CD4-positive, alpha-beta memory T cell (primary cell): ENCODE measurements around the gene RGS10. TPM values are rescaled to one million over a fixed set of nuclear protein-coding genes. Genes with fewer than 3 reads are reported as not detected.

Source experiments
- CTCF ChIA-PET: fragments of 350-600 bp; sonication (Branson Sonifier 250); formaldehyde crosslinking; loops from one replicate; lab custom pipeline; 2021; ENCODE audit warnings: inconsistent platforms; ENCODE audit not compliant: partially characterized antibody; lab: Charles Lee
- POLR2A ChIA-PET: fragments of 350-600 bp; sonication (Branson Sonifier 250); formaldehyde crosslinking; loops from one replicate; lab custom pipeline; 2021; ENCODE audit not compliant: partially characterized antibody; lab: Charles Lee
- DNase-seq, 5 donors: peaks; one replicate each; pipeline versions ENCODE4 v3.0.0 to v3.0.0-alpha.2; 2020 to 2022; ENCODE audit warnings: mixed read lengths in 1 of 5
- H3K27ac ChIP-seq: one replicate; pipeline ENCODE4 v1.7.0; 2013; ENCODE audit warnings: low read depth, low read length
- H3K27me3 ChIP-seq: 2 replicates; pipeline ENCODE4 v1.7.0; 2013; ENCODE audit warnings: mild to moderate bottlenecking, low read length, moderate library complexity; ENCODE audit not compliant: insufficient read depth
- H3K36me3 ChIP-seq: 2 replicates; pipeline ENCODE4 v1.7.0; 2013; ENCODE audit warnings: mild to moderate bottlenecking, low read length, moderate library complexity; ENCODE audit not compliant: insufficient read depth
- H3K4me1 ChIP-seq: 2 replicates; pipeline ENCODE4 v1.7.0; 2013; ENCODE audit warnings: mild to moderate bottlenecking, low read length, moderate library complexity; ENCODE audit not compliant: insufficient read depth
- H3K4me3 ChIP-seq, 2 donors: one replicate each; pipeline ENCODE4 v1.7.0; 2013; ENCODE audit warnings: low read length in 2 of 2, mild to moderate bottlenecking in 1 of 2
- H3K9me3 ChIP-seq, 2 donors: one replicate each; pipeline ENCODE4 v1.7.0; 2013; ENCODE audit warnings: low read length in 2 of 2, control low read depth in 1 of 2; ENCODE audit not compliant: control insufficient read depth in 1 of 2
- H3K27ac Mint-ChIP-seq, 7 donors: one replicate each; pipeline ENCODE4 v1.8.0; 2020 to 2021; ENCODE audit warnings: mixed read lengths in 7 of 7, mild to moderate bottlenecking in 6 of 7, inconsistent platforms in 3 of 7, moderate library complexity in 3 of 7
- H3K27me3 Mint-ChIP-seq, 2 donors: one replicate each; pipeline ENCODE4 v1.8.0; 2020 to 2021; ENCODE audit warnings: mixed read lengths in 2 of 2
- H3K36me3 Mint-ChIP-seq, 2 donors: one replicate each; pipeline ENCODE4 v1.8.0; 2020 to 2021; ENCODE audit warnings: mixed read lengths in 2 of 2, inconsistent platforms in 1 of 2, mild to moderate bottlenecking in 1 of 2
- H3K4me1 Mint-ChIP-seq, 4 donors: one replicate each; pipeline ENCODE4 v1.8.0; 2020 to 2021; ENCODE audit warnings: mixed read lengths in 4 of 4, mild to moderate bottlenecking in 1 of 4
- H3K4me3 Mint-ChIP-seq, 8 donors: one replicate each; pipeline ENCODE4 v1.8.0; 2020 to 2021; ENCODE audit warnings: mixed read lengths in 8 of 8, mild to moderate bottlenecking in 7 of 8, moderate library complexity in 6 of 8, inconsistent platforms in 3 of 8
- H3K9me3 Mint-ChIP-seq, 8 donors: one replicate each; pipeline ENCODE4 v1.8.0; 2020 to 2021; ENCODE audit warnings: mixed read lengths in 8 of 8, mild to moderate bottlenecking in 5 of 8, inconsistent platforms in 3 of 8, moderate library complexity in 1 of 8
- intact Hi-C: fragments of 100-400 bp; cut with micrococcal nuclease; formaldehyde crosslinking; loops from one replicate; pipeline ENCODE4 v1.15.1; 2023
- polyA plus RNA-seq, 2 donors: library from polyadenylated mRNA; unstranded; fragments of 300-500 nt; fragmentation: Illumina TruSeq; gene quantifications; one replicate each; pipeline ENCODE4 v1.2.3, GENCODE V29; 2021
- total RNA-seq, 2 experiments: library from RNA; stranded (reverse); gene quantifications; one replicate each; pipeline ENCODE4 v1.2.3, GENCODE V29; 2021

The RGS10 gene
- total and polyA plus RNA-seq, 4 experiments from 2014 or later: 115 to 187 (median 137) TPM

DNA sequence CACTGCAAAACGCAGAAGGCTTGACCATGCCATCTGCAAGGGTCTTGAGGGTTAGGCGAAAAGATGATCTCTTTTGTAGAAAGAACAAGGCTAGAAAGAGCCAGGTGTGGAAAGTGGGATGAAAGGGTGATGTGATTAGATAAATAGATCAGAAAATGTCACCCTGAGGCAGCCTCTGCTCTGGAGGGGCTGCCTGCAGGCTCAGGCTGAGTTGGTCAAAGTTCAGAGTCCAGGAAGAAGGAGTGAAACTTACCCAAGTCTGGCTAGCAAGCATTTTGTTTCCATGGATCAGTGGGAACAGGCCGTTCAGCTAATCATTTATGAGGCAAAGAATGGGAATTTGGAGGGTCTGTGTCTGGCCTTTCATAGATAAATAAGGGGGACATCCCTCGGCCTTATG, 79.7 kb downstream of the RGS10 start:
- POLR2A ChIA-PET: no interaction called here
- DNase-seq: no peak
- peaks cover 13% of the 10 kb centered on the region for H3K4me1 ChIP-seq
- H3K27ac ChIP-seq: no peak overlapping the region
- Mint-ChIP-seq H3K4me3 (no peak overlapping the region), H3K36me3 (peaks cover 0 to 4% of the 10 kb centered on the region in 2 donors), H3K4me1 (peaks cover 10 to 32% (median 17%) of the 10 kb centered on the region in 4 donors), H3K27ac (peak overlapping the region in 3 of 7 donors; percentile 6 to 19 (median 10)), H3K9me3 (peaks cover 0 to 12% (median 5%) of the 10 kb centered on the region in 8 donors), H3K27me3 (no peaks in the 10 kb centered on the region)
- H3K36me3 ChIP-seq: no peaks in the 10 kb centered on the region
- CTCF ChIA-PET: no interaction called here
- H3K4me3 ChIP-seq: no peak overlapping the region
- H3K9me3 ChIP-seq: no peaks in the 10 kb centered on the region
- intact Hi-C loops: no loop called here
- H3K27me3 ChIP-seq: no peaks in the 10 kb centered on the region

GRCh38 chr10:119461923-119462322, 80.6 kb downstream of the RGS10 start:
- Mint-ChIP-seq H3K36me3 (peaks cover 2 to 4% of the 10 kb centered on the region in 2 donors), H3K27ac (no peak overlapping the region), H3K27me3 (no peaks in the 10 kb centered on the region), H3K4me3 (no peak overlapping the region), H3K9me3 (peaks cover 0 to 12% (median 5%) of the 10 kb centered on the region in 8 donors), H3K4me1 (peaks cover 9 to 25% (median 16%) of the 10 kb centered on the region in 4 donors)
- no peak overlapping the region for H3K27ac ChIP-seq
- no peaks in the 10 kb centered on the region for H3K27me3 ChIP-seq
- POLR2A ChIA-PET: no interaction called here
- H3K4me1 ChIP-seq: peaks cover 11% of the 10 kb centered on the region
- CTCF ChIA-PET: no interaction called here
- no peaks in the 10 kb centered on the region for H3K9me3 ChIP-seq
- no peak for DNase-seq
- H3K36me3 ChIP-seq: no peaks in the 10 kb centered on the region
- H3K4me3 ChIP-seq: no peak overlapping the region
- intact Hi-C loops: no loop called here

DNA sequence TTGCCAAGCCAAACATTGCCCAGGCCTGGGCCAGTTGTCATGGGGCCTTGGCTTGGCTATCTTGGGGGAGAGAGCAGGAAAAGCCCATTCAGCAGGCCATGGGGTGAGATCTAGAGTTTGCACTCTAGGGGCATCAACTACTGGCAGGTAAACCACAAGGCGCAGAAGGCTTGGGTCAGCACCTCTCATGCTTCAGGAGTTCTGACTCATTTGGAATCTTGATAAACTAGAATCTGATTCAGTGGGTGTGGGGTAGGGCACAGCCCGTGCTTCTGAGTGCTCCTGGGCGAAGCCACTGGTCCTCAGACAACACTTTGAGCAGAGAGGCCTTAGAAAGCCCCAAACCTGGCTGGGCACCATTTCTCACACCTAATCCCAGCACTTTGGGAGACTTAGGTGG, 81.1 kb downstream of the RGS10 start:
- intact Hi-C loops: no loop called here
- ChIA-PET POLR2A (no interaction called here), CTCF (no interaction called here)
- Histone ChIP-seq H3K27me3 (no peaks in the 10 kb centered on the region), H3K4me1 (peaks cover 6% of the 10 kb centered on the region), H3K27ac (no peak overlapping the region), H3K4me3 (no peak overlapping the region), H3K9me3 (no peaks in the 10 kb centered on the region), H3K36me3 (no peaks in the 10 kb centered on the region)
- Mint-ChIP-seq H3K4me3 (no peak overlapping the region), H3K27me3 (no peaks in the 10 kb centered on the region), H3K4me1 (peaks cover 4 to 20% (median 10%) of the 10 kb centered on the region in 4 donors), H3K36me3 (peaks cover 2 to 4% of the 10 kb centered on the region in 2 donors), H3K27ac (peak overlapping the region in 1 of 7 donors; percentile 46), H3K9me3 (peaks cover 0 to 12% (median 5%) of the 10 kb centered on the region in 8 donors)
- DNase-seq: no peak

DNA sequence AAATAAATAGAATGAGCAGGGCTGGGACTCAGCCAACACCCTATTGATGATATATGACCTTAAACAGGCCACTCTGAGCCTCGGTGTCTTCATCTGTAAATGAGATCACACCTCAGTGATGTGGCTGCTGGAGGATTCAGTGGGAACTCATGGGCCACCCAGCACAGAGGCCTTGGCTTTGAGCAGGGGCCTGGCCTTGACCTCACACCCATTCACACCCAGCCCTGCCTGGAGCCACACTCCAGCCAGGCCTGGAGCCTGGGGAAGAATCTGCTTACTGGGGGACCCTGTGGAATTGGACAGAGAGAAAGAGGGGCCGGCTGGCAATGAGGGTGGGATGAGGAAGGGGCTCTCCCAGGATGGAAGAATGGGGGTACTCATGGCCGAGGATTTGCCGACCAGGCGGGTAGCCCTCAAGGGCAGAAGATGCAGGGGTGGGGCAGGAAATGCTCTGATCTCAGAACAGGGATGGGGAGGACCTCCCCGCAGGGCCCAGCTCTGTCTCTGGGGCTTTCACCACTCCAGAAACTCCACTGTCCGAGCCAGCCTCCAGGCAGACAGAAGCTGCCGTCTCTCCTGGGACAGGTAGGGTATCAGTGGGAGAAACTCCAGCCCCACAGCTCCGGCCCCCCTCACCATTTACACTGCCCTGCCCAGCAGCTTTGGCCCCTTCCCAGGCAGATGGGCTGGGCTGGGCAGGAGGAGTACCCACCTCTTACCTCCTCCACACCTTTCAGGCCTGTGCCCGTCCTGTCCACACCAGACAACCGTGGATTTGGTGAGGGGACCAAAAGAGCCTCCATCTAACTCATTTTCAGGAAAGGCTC, 81.9 kb downstream of the RGS10 start:
- Mint-ChIP-seq H3K27me3 (no peaks in the 10 kb centered on the region), H3K27ac (peak overlapping the region in 1 of 7 donors; percentile 69)

GRCh38 chr10:119459681-119460340, 82.7 kb downstream of the RGS10 start:
- POLR2A ChIA-PET: no interaction called here
- H3K9me3 Mint-ChIP-seq: peaks cover 0 to 12% (median 5%) of the 10 kb centered on the region in 8 donors
- H3K27ac Mint-ChIP-seq: no peak overlapping the region

More for the DNA sequence above, 81.9 kb downstream of the RGS10 start:
- DNase-seq: no peak
- CTCF ChIA-PET: interaction anchor here (0.6 kb wide), 1 partner anchor 264 kb away, joined by 3 read pairs; no protein-coding TSS in a partner anchor
- Histone ChIP-seq H3K4me1 (no peaks in the 10 kb centered on the region), H3K27ac (no peak overlapping the region), H3K9me3 (no peaks in the 10 kb centered on the region), H3K27me3 (no peaks in the 10 kb centered on the region), H3K36me3 (no peaks in the 10 kb centered on the region), H3K4me3 (no peak overlapping the region)
- Mint-ChIP-seq H3K4me1 (peaks cover 2 to 12% (median 5%) of the 10 kb centered on the region in 4 donors), H3K36me3 (peaks cover 4 to 7% of the 10 kb centered on the region in 2 donors), H3K9me3 (peaks cover 0 to 12% (median 5%) of the 10 kb centered on the region in 8 donors), H3K4me3 (no peak overlapping the region)
- POLR2A ChIA-PET: no interaction called here
- intact Hi-C loops: no loop called here

GRCh38 chr10:119457966-119458766, 84.4 kb downstream of the RGS10 start:
- Histone ChIP-seq H3K9me3 (no peaks in the 10 kb centered on the region), H3K4me1 (no peaks in the 10 kb centered on the region), H3K4me3 (no peak overlapping the region), H3K36me3 (peaks cover 6% of the 10 kb centered on the region), H3K27me3 (no peaks in the 10 kb centered on the region), H3K27ac (no peak overlapping the region)
- H3K9me3 Mint-ChIP-seq: peaks cover 0 to 10% (median 4%) of the 10 kb centered on the region in 8 donors
- intact Hi-C loops: no loop called here
- no peaks in the 10 kb centered on the region for H3K27me3 Mint-ChIP-seq
- CTCF ChIA-PET: interaction anchor here (1.6 kb wide), 1 partner anchor 32 kb away, joined by 5 read pairs; no protein-coding TSS in a partner anchor
- H3K4me1 Mint-ChIP-seq: peaks cover 0 to 3% (median under 1%) of the 10 kb centered on the region in 4 donors
- POLR2A ChIA-PET: no interaction called here
- DNase-seq: no peak
- no peak overlapping the region for H3K27ac Mint-ChIP-seq
- peaks cover 4 to 13% of the 10 kb centered on the region in 2 donors for H3K36me3 Mint-ChIP-seq
- H3K4me3 Mint-ChIP-seq: no peak overlapping the region

More at GRCh38 chr10:119459681-119460340, 82.7 kb downstream of the RGS10 start:
- Histone ChIP-seq H3K27me3 (no peaks in the 10 kb centered on the region), H3K9me3 (no peaks in the 10 kb centered on the region), H3K36me3 (no peaks in the 10 kb centered on the region), H3K4me1 (no peaks in the 10 kb centered on the region), H3K4me3 (no peak overlapping the region), H3K27ac (no peak overlapping the region)
- CTCF ChIA-PET: interaction anchor here (0.7 to 1.6 kb wide), 2 partner anchors 14 to 30 kb away, joined by 4 to 5 read pairs; no protein-coding TSS in a partner anchor
- DNase-seq: no peak
- no peak overlapping the region for H3K4me3 Mint-ChIP-seq
- no peaks in the 10 kb centered on the region for H3K27me3 Mint-ChIP-seq
- H3K36me3 Mint-ChIP-seq: peaks cover 5 to 7% of the 10 kb centered on the region in 2 donors
- H3K4me1 Mint-ChIP-seq: peaks cover 0 to 4% (median 1%) of the 10 kb centered on the region in 4 donors
- intact Hi-C loops: no loop called here
